Measurements from ENCODE around the gene RFX2. TPM values are rescaled to one million over a fixed set of nuclear protein-coding genes. Genes with fewer than 3 reads are reported as not detected.

The RFX2 gene
- total and polyA plus RNA-seq, 4 donors: 0.67 to 5.1 (median 2.8) TPM

- TF ChIP-seq SP1 (IDR thresholded peaks at IDR 0.05): no peak
- TF ChIP-seq TAF1 (conservative IDR thresholded peaks at IDR 0.05): no peak
- TF ChIP-seq ZBTB33 (IDR thresholded peaks at IDR 0.05): no peak
- TF ChIP-seq EGR1 (IDR thresholded peaks at IDR 0.05; ENCODE audit: low read depth in 2 of 2): no peak
Measured at GRCh38 chr19:6044056-6044805, 66.1 kb downstream of the RFX2 start (continued).

- Histone ChIP-seq H3K27me3 (ENCODE audit: control insufficient read depth in 4 of 4, insufficient read depth in 4 of 4, low read length in 3 of 4) (no peaks in the 10 kb centered on the region), H3K9me3 (ENCODE audit: control insufficient read depth in 4 of 4, low read length in 3 of 4) (no peaks in the 10 kb centered on the region), H3K36me3 (ENCODE audit: control insufficient read depth in 4 of 4, insufficient read depth in 3 of 4, low read depth in 1 of 4, low read length in 3 of 4) (peaks cover 0 to 2% (median 0%) of the 10 kb centered on the region in 4 donors), H3K4me3 (ENCODE audit: low read depth in 1 of 3, low read length in 3 of 3) (no peak overlapping the region), H3K9ac (ENCODE audit: low read depth in 1 of 2, low read length in 2 of 2) (no peak overlapping the region), H3K4me1 (ENCODE audit: control insufficient read depth in 4 of 4, insufficient read depth in 4 of 4, low read length in 3 of 4) (peaks cover 0 to 1% (median under 1%) of the 10 kb centered on the region in 4 donors), H3K27ac (ENCODE audit: low read depth in 1 of 2, low read length in 2 of 2) (no peak overlapping the region)
- TF ChIP-seq YY1 (IDR thresholded peaks at IDR 0.05) (no peak), FOXA2 (IDR thresholded peaks at IDR 0.05) (no peak), GABPA (IDR thresholded peaks at IDR 0.05 in 1 of 2, conservative IDR thresholded peaks at IDR 0.05 in 1 of 2) (no peak), TAF1 (conservative IDR thresholded peaks at IDR 0.05) (no peak), ZBTB33 (IDR thresholded peaks at IDR 0.05) (no peak), HNF4G (IDR thresholded peaks at IDR 0.05) (no peak), ATF3 (IDR thresholded peaks at IDR 0.05) (no peak), HNF4A (conservative IDR thresholded peaks at IDR 0.05) (no peak), CTCF (IDR thresholded peaks at IDR 0.05; ENCODE audit: low read depth, low read length, missing input control) (no peak), JUND (IDR thresholded peaks at IDR 0.05) (no peak), MAX (IDR thresholded peaks at IDR 0.05) (no peak), EGR1 (IDR thresholded peaks at IDR 0.05; ENCODE audit: low read depth in 2 of 2) (no peak), SP1 (IDR thresholded peaks at IDR 0.05) (no peak), REST (IDR thresholded peaks at IDR 0.05) (no peak), RXRA (IDR thresholded peaks at IDR 0.05) (no peak), NR2F2 (IDR thresholded peaks at IDR 0.05) (no peak)
- DNase-seq (ENCODE audit: low spot score): no peak
- 93% methylated on average over 12 of the region's 12 CpGs for WGBS
Measured at GRCh38 chr19:6042776-6043726, 67.2 kb downstream of the RFX2 start.
